Measurements from ENCODE around the gene ELFN1.

ELFN1 gene

DNA sequence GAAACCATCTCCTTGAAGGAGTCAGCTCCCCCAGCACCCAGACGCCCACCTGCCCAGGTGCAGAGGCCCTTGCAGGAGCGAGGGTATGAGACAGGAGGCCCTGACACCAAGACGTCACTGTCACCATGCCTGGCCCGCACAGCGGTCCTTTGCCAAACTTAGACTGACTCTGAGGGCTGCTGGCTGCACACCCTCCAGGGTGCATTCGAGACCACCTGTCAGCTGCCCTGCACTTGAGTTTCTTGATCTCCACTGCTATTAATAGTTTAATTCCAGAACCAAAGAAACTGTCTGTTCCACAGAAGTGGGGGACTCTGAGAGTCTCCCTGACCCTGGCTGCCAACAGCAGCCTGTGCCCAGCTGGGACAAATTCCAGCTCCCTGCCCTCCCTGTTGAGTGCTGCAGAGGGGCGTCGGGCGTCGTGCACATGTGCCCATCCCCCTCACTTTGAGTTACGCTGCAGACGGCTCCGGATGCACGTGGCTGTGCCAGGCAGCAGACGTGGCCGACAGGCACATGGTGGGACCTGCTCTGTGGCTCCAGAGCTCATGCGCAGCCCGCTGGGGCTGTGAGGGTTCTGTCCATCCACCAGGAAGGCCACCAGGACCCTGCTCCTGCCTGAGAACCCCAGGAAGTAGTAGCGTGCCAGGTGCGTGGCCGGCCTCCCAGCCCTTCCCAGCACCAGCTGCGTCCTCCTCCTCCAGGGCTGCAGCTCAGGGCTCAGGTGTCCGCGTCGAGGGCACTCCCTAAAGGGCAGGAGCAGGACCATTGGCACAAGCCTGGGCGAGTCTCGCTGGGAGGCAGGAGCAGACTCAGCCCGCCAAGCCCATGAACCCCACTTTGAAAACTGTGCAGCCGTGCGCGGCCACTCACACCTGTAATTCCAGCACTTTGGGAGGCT is 24.8 kb downstream of the ELFN1 start:
- no peak overlapping the region for H3K4me3 ChIP-seq (replicated peaks; ENCODE audit: low read depth, low read length)
- TF ChIP-seq, protein P1, sequence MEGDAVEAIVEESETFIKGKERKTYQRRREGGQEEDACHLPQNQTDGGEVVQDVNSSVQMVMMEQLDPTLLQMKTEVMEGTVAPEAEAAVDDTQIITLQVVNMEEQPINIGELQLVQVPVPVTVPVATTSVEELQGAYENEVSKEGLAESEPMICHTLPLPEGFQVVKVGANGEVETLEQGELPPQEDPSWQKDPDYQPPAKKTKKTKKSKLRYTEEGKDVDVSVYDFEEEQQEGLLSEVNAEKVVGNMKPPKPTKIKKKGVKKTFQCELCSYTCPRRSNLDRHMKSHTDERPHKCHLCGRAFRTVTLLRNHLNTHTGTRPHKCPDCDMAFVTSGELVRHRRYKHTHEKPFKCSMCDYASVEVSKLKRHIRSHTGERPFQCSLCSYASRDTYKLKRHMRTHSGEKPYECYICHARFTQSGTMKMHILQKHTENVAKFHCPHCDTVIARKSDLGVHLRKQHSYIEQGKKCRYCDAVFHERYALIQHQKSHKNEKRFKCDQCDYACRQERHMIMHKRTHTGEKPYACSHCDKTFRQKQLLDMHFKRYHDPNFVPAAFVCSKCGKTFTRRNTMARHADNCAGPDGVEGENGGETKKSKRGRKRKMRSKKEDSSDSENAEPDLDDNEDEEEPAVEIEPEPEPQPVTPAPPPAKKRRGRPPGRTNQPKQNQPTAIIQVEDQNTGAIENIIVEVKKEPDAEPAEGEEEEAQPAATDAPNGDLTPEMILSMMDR (IDR thresholded peaks at IDR 0.05; ENCODE audit: low read depth, low read length, missing control alignments) = no peak
- DNase-seq (ENCODE audit: extremely low read depth, low read depth) = no peak

DNA sequence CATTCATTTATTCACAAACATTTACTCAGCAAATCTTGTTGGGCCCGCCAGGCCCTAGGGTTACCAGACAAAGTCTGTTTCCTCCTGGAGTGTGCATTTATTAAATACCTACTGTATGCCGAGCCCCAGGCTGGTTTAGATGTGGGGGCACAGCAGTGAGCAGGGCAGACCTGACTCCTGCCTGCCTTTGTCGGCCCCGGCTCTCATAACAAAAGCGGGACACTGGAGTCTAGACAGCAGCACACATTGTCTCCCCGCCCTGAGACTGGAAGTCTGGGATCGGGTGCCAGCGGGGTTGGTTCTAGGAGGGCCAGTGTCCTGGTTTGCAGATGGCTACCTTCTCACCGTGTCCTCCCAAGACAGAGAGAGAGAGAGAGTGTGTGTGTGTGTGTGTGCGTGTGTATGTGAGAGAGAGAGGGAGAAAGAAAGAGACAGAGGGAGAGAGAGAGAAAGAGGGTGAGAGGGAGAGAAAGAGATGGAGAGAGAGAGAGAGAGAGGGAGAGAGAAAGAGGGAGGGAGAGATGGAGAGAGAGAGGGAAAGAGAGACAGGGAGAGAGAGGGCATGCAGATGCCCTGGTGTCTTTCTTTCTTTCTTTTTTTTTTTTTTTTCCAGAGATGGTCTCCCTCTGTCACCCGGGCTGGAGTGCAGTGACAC is 25.9 kb downstream of the ELFN1 start:
- TF ChIP-seq, protein P1 (IDR thresholded peaks at IDR 0.05; ENCODE audit: low read depth, low read length, missing control alignments) = no peak
- no peak overlapping the region for H3K4me3 ChIP-seq (replicated peaks; ENCODE audit: low read depth, low read length)
- DNase-seq (ENCODE audit: extremely low read depth, low read depth) = no peak

DNA sequence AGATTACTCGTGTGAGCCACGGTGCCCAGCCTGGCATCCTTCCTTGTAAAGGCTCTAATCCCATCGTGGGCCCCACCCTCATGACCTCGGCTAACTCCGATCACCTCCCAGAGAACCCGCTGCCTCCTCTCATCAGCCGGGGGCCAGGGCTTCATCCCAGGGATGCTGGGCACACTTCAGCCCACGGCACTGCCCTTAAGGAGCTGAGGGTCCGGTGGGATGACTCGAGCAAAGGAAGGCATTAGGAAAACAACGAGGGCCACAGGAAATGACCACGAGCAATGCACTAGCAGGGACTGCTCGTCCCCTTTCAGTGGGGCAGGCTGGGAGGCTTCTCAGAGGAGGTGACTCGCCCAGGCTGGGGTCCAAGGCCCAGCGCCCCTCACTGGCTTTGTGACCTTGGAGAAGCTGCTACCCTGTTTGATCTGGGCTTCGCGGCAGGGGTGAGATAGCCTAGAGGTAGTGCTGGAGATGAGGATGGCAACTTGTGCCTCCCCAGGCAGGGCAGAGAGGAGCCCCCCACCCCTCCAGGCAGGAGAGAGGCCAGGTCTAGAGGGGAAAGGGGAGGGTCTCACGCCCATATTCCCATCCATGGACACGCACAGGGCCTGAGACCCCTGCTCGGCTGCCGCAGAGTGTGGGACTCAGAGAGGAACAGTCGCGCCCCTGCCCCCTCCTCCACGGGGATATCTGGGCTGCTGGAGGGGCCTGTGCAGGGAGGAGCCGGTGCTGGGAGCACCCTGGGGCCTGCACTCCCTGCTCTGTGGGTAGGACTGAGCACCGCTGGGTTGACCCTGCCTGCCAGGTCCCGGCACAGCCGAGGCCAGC is 26.8 kb downstream of the ELFN1 start:
- DNase-seq (ENCODE audit: extremely low read depth, low read depth) = no peak
- H3K4me3 ChIP-seq (replicated peaks; ENCODE audit: low read depth, low read length) = no peak overlapping the region
- TF ChIP-seq, protein P1 (IDR thresholded peaks at IDR 0.05; ENCODE audit: low read depth, low read length, missing control alignments) = no peak

DNA sequence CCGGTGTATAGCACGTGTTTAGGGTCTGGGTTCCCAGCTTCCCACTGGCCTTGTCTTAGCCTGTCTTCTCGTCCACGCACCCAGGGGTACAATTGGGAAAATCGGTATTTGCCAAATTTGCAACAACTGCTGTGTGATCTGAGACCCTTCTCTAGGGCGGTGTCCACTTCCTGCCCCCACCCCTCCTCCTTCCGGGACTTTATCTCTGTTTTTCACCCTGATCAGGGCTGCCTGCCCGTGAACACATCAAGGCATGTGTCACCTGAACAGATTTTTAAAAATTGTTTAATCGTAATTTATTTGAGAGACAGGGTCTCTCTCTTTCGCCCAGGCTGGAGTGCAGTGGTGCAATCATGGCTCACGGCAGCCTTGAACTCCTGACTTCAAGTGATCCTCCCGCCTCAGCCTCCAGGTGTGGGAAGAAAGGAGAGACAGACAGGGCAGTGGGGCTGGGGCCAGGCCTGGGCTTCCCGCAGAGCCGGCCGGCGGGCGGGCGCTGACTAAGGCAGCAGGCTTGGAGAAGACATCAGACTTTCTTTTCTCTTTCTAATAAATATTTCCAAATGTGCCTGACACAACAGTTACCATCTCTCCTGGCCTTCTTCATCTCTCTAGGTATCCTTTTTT is 27.5 kb downstream of the ELFN1 start:
- no peak overlapping the region for H3K4me3 ChIP-seq (replicated peaks; ENCODE audit: low read depth, low read length)
- DNase-seq (ENCODE audit: extremely low read depth, low read depth) = no peak
- TF ChIP-seq, protein P1 (IDR thresholded peaks at IDR 0.05; ENCODE audit: low read depth, low read length, missing control alignments) = no peak

DNA sequence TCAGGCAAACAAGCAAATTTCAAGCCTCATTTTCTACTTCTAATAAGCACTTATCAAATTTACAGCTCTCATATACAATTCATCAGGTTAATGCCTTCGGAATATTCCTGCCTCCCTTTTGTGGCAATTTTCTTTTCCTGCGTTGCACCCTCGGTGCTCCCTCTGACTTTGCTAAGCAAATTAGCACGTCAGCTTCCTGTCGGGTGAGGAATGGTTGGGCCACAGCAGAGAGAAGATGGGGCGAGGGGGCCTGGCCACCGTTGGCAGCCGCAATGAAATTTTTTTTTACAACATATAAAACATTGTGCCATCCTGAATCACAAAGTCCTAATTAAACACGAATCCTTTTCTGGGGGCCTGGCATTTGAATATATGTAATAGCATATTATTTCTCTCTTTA is 28.1 kb downstream of the ELFN1 start:
- TF ChIP-seq, protein P1 (IDR thresholded peaks at IDR 0.05; ENCODE audit: low read depth, low read length, missing control alignments) = no peak
- H3K4me3 ChIP-seq (replicated peaks; ENCODE audit: low read depth, low read length) = no peak overlapping the region
- DNase-seq (ENCODE audit: extremely low read depth, low read depth) = no peak

DNA sequence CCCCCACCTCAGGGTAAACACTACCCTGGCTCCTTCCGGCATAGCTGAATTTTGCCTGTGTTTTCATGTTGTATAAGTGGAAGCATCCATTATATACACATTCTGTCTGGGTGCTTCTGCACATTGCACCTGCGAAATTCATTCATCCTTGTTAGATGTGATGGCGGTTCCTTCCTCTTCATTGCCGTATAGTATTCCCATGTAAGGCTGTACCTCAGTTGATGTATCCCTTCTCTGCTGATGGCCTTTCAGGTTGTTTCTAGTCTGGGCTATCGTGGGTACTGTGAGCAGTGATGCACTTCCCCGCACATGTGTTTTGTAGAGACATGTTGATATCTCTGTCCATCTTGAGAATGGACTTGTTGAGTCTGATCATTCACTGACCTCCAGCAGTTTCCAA is 28.9 kb downstream of the ELFN1 start:
- no peak overlapping the region for H3K4me3 ChIP-seq (replicated peaks; ENCODE audit: low read depth, low read length)
- no peak for DNase-seq (ENCODE audit: extremely low read depth, low read depth)
- TF ChIP-seq, protein P1 (IDR thresholded peaks at IDR 0.05; ENCODE audit: low read depth, low read length, missing control alignments) = no peak
